ENCODE measurements around the gene AIMP1.
"Not testable (repeated sequence)": the region's sequence is repeated elsewhere in the genome, so short reads cannot be mapped to it uniquely, and the experiment has no call there.

The AIMP1 gene

DNA sequence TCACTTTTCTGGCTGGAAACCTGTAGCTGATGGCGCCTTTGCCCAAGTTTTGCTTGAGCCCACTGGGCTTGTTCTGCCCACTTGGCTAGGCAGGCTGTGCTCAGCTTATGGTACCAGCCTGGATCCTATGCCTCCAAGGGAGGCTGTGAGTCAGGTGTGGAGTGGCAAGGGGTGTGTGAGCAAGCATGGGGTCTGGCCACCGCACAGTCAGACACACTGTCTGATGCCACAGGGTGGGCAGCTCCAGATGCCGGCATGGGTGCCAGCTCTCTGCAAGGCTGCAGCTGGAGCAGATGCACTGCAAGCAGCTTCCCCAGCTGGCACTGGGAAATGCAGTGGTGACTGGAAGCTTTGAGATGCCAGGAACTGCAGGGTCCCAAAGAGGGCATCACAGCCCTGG is 68.5 kb downstream of the AIMP1 start:
- Histone ChIP-seq H3K9me3 (ENCODE audit: insufficient read depth, low read length) (no peaks in the 10 kb centered on the region), H3K79me2 (ENCODE audit: low read length) (no peaks in the 10 kb centered on the region), H3K9ac (ENCODE audit: low read length) (no peak overlapping the region), H3K27ac (ENCODE audit: low read length) (no peak overlapping the region), H3K4me3 (ENCODE audit: low read length) (no peak overlapping the region), H3K4me2 (ENCODE audit: low read length) (no peak overlapping the region), H2AFZ (ENCODE audit: low read depth, low read length) (no peak overlapping the region), H3K4me1 (ENCODE audit: low read length) (no peaks in the 10 kb centered on the region), H3K27me3 (ENCODE audit: low read depth, low read length) (no peaks in the 10 kb centered on the region), H3K36me3 (replicated peaks; ENCODE audit: low read depth, low read length) (no peaks in the 10 kb centered on the region), H4K20me1 (ENCODE audit: insufficient read depth, low read length) (no peaks in the 10 kb centered on the region)
- TF ChIP-seq EZH2phosphoT487 (IDR thresholded peaks at IDR 0.05; ENCODE audit: low read depth): no peak
- TF ChIP-seq, protein P1, sequence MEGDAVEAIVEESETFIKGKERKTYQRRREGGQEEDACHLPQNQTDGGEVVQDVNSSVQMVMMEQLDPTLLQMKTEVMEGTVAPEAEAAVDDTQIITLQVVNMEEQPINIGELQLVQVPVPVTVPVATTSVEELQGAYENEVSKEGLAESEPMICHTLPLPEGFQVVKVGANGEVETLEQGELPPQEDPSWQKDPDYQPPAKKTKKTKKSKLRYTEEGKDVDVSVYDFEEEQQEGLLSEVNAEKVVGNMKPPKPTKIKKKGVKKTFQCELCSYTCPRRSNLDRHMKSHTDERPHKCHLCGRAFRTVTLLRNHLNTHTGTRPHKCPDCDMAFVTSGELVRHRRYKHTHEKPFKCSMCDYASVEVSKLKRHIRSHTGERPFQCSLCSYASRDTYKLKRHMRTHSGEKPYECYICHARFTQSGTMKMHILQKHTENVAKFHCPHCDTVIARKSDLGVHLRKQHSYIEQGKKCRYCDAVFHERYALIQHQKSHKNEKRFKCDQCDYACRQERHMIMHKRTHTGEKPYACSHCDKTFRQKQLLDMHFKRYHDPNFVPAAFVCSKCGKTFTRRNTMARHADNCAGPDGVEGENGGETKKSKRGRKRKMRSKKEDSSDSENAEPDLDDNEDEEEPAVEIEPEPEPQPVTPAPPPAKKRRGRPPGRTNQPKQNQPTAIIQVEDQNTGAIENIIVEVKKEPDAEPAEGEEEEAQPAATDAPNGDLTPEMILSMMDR (IDR thresholded peaks at IDR 0.05; ENCODE audit: low read depth, low read length): no peak

DNA sequence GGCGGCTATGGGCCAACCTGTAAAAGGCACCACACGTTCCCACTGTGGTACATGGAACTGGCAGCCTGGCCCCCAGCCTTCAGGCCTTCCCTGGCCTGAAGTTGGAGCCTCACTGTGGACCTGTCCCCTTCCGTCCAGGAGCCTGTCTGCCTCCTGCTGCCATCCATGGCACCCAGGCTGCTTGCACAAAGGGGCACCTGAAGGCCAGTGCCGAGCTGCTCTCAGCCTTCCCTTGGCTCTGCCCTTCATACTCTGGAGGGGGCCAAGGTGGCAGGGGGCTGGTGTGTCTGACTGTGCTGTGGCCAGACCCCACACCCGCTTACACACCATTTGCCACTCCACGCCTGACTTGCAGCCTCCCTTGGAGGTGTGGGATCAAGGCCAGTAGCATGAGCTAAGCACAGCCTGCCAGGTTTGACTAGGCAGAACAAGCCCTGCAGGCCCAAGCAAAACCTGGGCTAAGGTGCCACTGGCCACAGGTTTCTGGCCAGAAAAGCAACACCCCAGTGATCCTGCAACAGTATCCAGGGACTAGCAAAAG is 69.6 kb downstream of the AIMP1 start:
- TF ChIP-seq EZH2phosphoT487 (IDR thresholded peaks at IDR 0.05; ENCODE audit: low read depth): no peak
- TF ChIP-seq, protein P1 (IDR thresholded peaks at IDR 0.05; ENCODE audit: low read depth, low read length): no peak
- no peaks in the 10 kb centered on the region for H3K9me3 ChIP-seq (ENCODE audit: insufficient read depth, low read length)

GRCh38 chr4:106395582-106395981 is 79.2 kb downstream of the AIMP1 start:
- Histone ChIP-seq H3K27ac (ENCODE audit: low read length) (no peak overlapping the region), H3K4me1 (ENCODE audit: low read length) (no peaks in the 10 kb centered on the region), H3K9me3 (ENCODE audit: insufficient read depth, low read length) (peaks cover 10% of the 10 kb centered on the region; the same call in 1 of the 2 replicates), H3K36me3 (replicated peaks; ENCODE audit: low read depth, low read length) (no peaks in the 10 kb centered on the region), H2AFZ (ENCODE audit: low read depth, low read length) (no peak overlapping the region), H3K27me3 (ENCODE audit: low read depth, low read length) (no peaks in the 10 kb centered on the region), H3K9ac (ENCODE audit: low read length) (no peak overlapping the region), H4K20me1 (ENCODE audit: insufficient read depth, low read length) (no peaks in the 10 kb centered on the region), H3K4me2 (ENCODE audit: low read length) (no peak overlapping the region), H3K79me2 (ENCODE audit: low read length) (no peaks in the 10 kb centered on the region), H3K4me3 (ENCODE audit: low read length) (no peak overlapping the region)
- TF ChIP-seq, protein P1 (IDR thresholded peaks at IDR 0.05; ENCODE audit: low read depth, low read length): no peak
- no peak for TF ChIP-seq EZH2phosphoT487 (IDR thresholded peaks at IDR 0.05; ENCODE audit: low read depth)

More for the DNA sequence above, 69.6 kb downstream of the AIMP1 start:
- Histone ChIP-seq H3K4me1 (ENCODE audit: low read length) (no peaks in the 10 kb centered on the region), H2AFZ (ENCODE audit: low read depth, low read length) (no peak overlapping the region), H3K4me3 (ENCODE audit: low read length) (no peak overlapping the region), H4K20me1 (ENCODE audit: insufficient read depth, low read length) (no peaks in the 10 kb centered on the region), H3K36me3 (replicated peaks; ENCODE audit: low read depth, low read length) (no peaks in the 10 kb centered on the region), H3K27me3 (ENCODE audit: low read depth, low read length) (no peaks in the 10 kb centered on the region), H3K79me2 (ENCODE audit: low read length) (no peaks in the 10 kb centered on the region), H3K4me2 (ENCODE audit: low read length) (no peak overlapping the region), H3K27ac (ENCODE audit: low read length) (no peak overlapping the region), H3K9ac (ENCODE audit: low read length) (no peak overlapping the region)

GRCh38 chr4:106398898-106399297 is 82.5 kb downstream of the AIMP1 start:
- not testable (repeated sequence) for H3K9ac ChIP-seq (ENCODE audit: low read length); H3K27ac ChIP-seq (ENCODE audit: low read length); H3K36me3 ChIP-seq (replicated peaks; ENCODE audit: low read depth, low read length); H2AFZ ChIP-seq (ENCODE audit: low read depth, low read length); H4K20me1 ChIP-seq (ENCODE audit: insufficient read depth, low read length); H3K4me3 ChIP-seq (ENCODE audit: low read length); H3K4me2 ChIP-seq (ENCODE audit: low read length); H3K4me1 ChIP-seq (ENCODE audit: low read length); H3K79me2 ChIP-seq (ENCODE audit: low read length); H3K27me3 ChIP-seq (ENCODE audit: low read depth, low read length)
- H3K9me3 ChIP-seq (ENCODE audit: insufficient read depth, low read length): peaks cover 10% of the 10 kb centered on the region; the same call in 1 of the 2 replicates
